ENCODE measurements around the gene CEACAM7.

Gene CEACAM7

DNA sequence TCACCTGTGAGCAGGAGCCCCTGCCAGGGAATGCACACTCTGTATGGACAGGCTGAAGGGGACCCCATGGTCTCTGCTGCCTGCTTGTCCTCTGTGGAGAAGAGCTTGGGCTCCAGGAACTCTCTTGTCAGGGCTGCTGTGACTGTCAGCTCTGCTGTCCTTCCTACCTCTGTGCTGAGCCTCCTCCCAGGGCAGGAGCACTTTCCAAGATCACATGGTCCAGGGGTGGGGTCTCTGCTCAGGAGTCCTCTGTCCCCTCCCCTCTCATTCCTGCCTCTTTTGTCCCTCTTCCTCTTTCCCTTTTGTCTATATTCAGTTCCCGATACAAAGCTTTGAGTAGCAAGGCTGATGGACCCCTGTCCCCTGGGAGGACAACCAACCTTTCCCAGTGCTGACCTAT, at the start of gene CEACAM7:
TSS of gene CEACAM7 (minus strand) at position 173 of the 400 bp plus-strand sequence. CDS start at position 68, 105 bp downstream.
- TF ChIP-seq ZNF274 (IDR thresholded peaks at IDR 0.05; ENCODE audit: low read depth, low read length) (no peak), SUZ12 (IDR thresholded peaks at IDR 0.05; ENCODE audit: extremely low read depth, insufficient read depth, insufficient read length) (no peak), YY1 (IDR thresholded peaks at IDR 0.05; ENCODE audit: insufficient read depth, insufficient read length) (no peak)
- H3K4me3 ChIP-seq (ENCODE audit: insufficient read length, low read depth) = no peak within 1 kb of the TSS
- H3K27me3 ChIP-seq (ENCODE audit: insufficient read depth, insufficient read length) = peaks cover 84% of the 10 kb centered on the region
- DNase-seq (ENCODE audit: low read depth, low spot score) = no peak
- H3K9ac ChIP-seq (ENCODE audit: insufficient read length, low read depth) = no peak within 1 kb of the TSS
- no peaks in the 10 kb centered on the region for H3K36me3 ChIP-seq (ENCODE audit: insufficient read depth, insufficient read length, low read length)
- H3K4me1 ChIP-seq (ENCODE audit: insufficient read depth, insufficient read length) = no peaks in the 10 kb centered on the region
- no peaks in the 10 kb centered on the region for H3K9me3 ChIP-seq (ENCODE audit: insufficient read depth, low read length)

- H3K36me3 ChIP-seq (ENCODE audit: insufficient read depth, insufficient read length, low read length) = no peaks in the 10 kb centered on the region
- TF ChIP-seq YY1 (IDR thresholded peaks at IDR 0.05; ENCODE audit: insufficient read depth, insufficient read length) = no peak
- no peak for TF ChIP-seq SUZ12 (IDR thresholded peaks at IDR 0.05; ENCODE audit: extremely low read depth, insufficient read depth, insufficient read length)
- TF ChIP-seq ZNF274 (IDR thresholded peaks at IDR 0.05; ENCODE audit: low read depth, low read length) = no peak
- H3K27me3 ChIP-seq (ENCODE audit: insufficient read depth, insufficient read length) = peaks cover 22% of the 10 kb centered on the region
- H3K9ac ChIP-seq (ENCODE audit: insufficient read length, low read depth) = no peak overlapping the region
- DNase-seq (ENCODE audit: low read depth, low spot score) = no peak
- no peaks in the 10 kb centered on the region for H3K4me1 ChIP-seq (ENCODE audit: insufficient read depth, insufficient read length)
- no peak overlapping the region for H3K4me3 ChIP-seq (ENCODE audit: insufficient read length, low read depth)
- H3K9me3 ChIP-seq (ENCODE audit: insufficient read depth, low read length) = no peaks in the 10 kb centered on the region
These were observed 47.1 kb upstream of the CEACAM7 start for GRCh38 chr19:41735071-41735600.

GRCh38 chr19:41734585-41734984, 46.5 kb upstream of the CEACAM7 start:
- H3K9me3 ChIP-seq (ENCODE audit: insufficient read depth, low read length) = no peaks in the 10 kb centered on the region
- H3K36me3 ChIP-seq (ENCODE audit: insufficient read depth, insufficient read length, low read length) = no peaks in the 10 kb centered on the region
- TF ChIP-seq YY1 (IDR thresholded peaks at IDR 0.05; ENCODE audit: insufficient read depth, insufficient read length) (no peak), ZNF274 (IDR thresholded peaks at IDR 0.05; ENCODE audit: low read depth, low read length) (no peak), SUZ12 (IDR thresholded peaks at IDR 0.05; ENCODE audit: extremely low read depth, insufficient read depth, insufficient read length) (no peak)
- no peak overlapping the region for H3K4me3 ChIP-seq (ENCODE audit: insufficient read length, low read depth)
- DNase-seq (ENCODE audit: low read depth, low spot score) = no peak
- H3K9ac ChIP-seq (ENCODE audit: insufficient read length, low read depth) = no peak overlapping the region
- H3K27me3 ChIP-seq (ENCODE audit: insufficient read depth, insufficient read length) = peaks cover 22% of the 10 kb centered on the region
- H3K4me1 ChIP-seq (ENCODE audit: insufficient read depth, insufficient read length) = no peaks in the 10 kb centered on the region

- H3K9ac ChIP-seq (ENCODE audit: insufficient read length, low read depth) = no peak overlapping the region
- TF ChIP-seq ZNF274 (IDR thresholded peaks at IDR 0.05; ENCODE audit: low read depth, low read length) (no peak), YY1 (IDR thresholded peaks at IDR 0.05; ENCODE audit: insufficient read depth, insufficient read length) (no peak), SUZ12 (IDR thresholded peaks at IDR 0.05; ENCODE audit: extremely low read depth, insufficient read depth, insufficient read length) (no peak)
- H3K9me3 ChIP-seq (ENCODE audit: insufficient read depth, low read length) = no peaks in the 10 kb centered on the region
- no peaks in the 10 kb centered on the region for H3K4me1 ChIP-seq (ENCODE audit: insufficient read depth, insufficient read length)
- H3K4me3 ChIP-seq (ENCODE audit: insufficient read length, low read depth) = no peak overlapping the region
- H3K36me3 ChIP-seq (ENCODE audit: insufficient read depth, insufficient read length, low read length) = no peaks in the 10 kb centered on the region
- peaks cover 22% of the 10 kb centered on the region for H3K27me3 ChIP-seq (ENCODE audit: insufficient read depth, insufficient read length)
- no peak for DNase-seq (ENCODE audit: low read depth, low spot score)
These were observed 46.1 kb upstream of the CEACAM7 start for GRCh38 chr19:41734156-41734555.

DNA sequence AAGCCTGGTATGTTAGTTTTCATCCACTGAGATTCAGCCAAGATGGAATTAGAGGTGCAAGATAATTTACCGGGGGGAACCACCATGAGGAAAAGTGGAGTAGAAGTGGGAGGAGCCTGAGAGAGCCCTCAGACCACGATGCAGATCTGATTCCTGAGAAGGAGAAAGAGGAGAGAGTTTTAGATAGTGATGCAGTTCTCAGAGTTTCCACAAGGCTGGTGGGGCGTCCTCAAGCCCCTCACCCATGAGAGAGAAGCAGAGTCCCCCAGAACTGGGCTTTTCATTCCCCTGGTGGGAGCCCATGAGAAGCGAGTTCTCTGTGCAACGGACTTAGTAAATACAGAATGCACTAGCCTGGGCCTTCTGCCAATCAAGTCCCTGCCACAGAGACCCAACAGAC, 38.4 kb upstream of the CEACAM7 start:
- DNase-seq (ENCODE audit: low read depth, low spot score) = no peak
- no peaks in the 10 kb centered on the region for H3K9me3 ChIP-seq (ENCODE audit: insufficient read depth, low read length)
- TF ChIP-seq YY1 (IDR thresholded peaks at IDR 0.05; ENCODE audit: insufficient read depth, insufficient read length) = no peak
- TF ChIP-seq ZNF274 (IDR thresholded peaks at IDR 0.05; ENCODE audit: low read depth, low read length) = no peak
- TF ChIP-seq SUZ12 (IDR thresholded peaks at IDR 0.05; ENCODE audit: extremely low read depth, insufficient read depth, insufficient read length) = no peak
- no peaks in the 10 kb centered on the region for H3K4me1 ChIP-seq (ENCODE audit: insufficient read depth, insufficient read length)
- H3K27me3 ChIP-seq (ENCODE audit: insufficient read depth, insufficient read length) = peaks cover 19% of the 10 kb centered on the region
- no peaks in the 10 kb centered on the region for H3K36me3 ChIP-seq (ENCODE audit: insufficient read depth, insufficient read length, low read length)
- no peak overlapping the region for H3K9ac ChIP-seq (ENCODE audit: insufficient read length, low read depth)
- no peak overlapping the region for H3K4me3 ChIP-seq (ENCODE audit: insufficient read length, low read depth)

- Histone ChIP-seq H3K4me1 (ENCODE audit: insufficient read depth, insufficient read length) (no peaks in the 10 kb centered on the region), H3K27me3 (ENCODE audit: insufficient read depth, insufficient read length) (peaks cover 71% of the 10 kb centered on the region), H3K36me3 (ENCODE audit: insufficient read depth, insufficient read length, low read length) (no peaks in the 10 kb centered on the region), H3K9ac (ENCODE audit: insufficient read length, low read depth) (no peak overlapping the region), H3K4me3 (ENCODE audit: insufficient read length, low read depth) (no peak overlapping the region), H3K9me3 (ENCODE audit: insufficient read depth, low read length) (no peaks in the 10 kb centered on the region)
- DNase-seq (ENCODE audit: low read depth, low spot score) = no peak
- TF ChIP-seq ZNF274 (IDR thresholded peaks at IDR 0.05; ENCODE audit: low read depth, low read length) (no peak), YY1 (IDR thresholded peaks at IDR 0.05; ENCODE audit: insufficient read depth, insufficient read length) (no peak), SUZ12 (IDR thresholded peaks at IDR 0.05; ENCODE audit: extremely low read depth, insufficient read depth, insufficient read length) (no peak)
These were observed 32.0 kb upstream of the CEACAM7 start for GRCh38 chr19:41720103-41720502.

GRCh38 chr19:41718761-41719160, 30.7 kb upstream of the CEACAM7 start:
- no peaks in the 10 kb centered on the region for H3K36me3 ChIP-seq (ENCODE audit: insufficient read depth, insufficient read length, low read length)
- TF ChIP-seq YY1 (IDR thresholded peaks at IDR 0.05; ENCODE audit: insufficient read depth, insufficient read length) (no peak), ZNF274 (IDR thresholded peaks at IDR 0.05; ENCODE audit: low read depth, low read length) (no peak), SUZ12 (IDR thresholded peaks at IDR 0.05; ENCODE audit: extremely low read depth, insufficient read depth, insufficient read length) (no peak)
- peaks cover 78% of the 10 kb centered on the region for H3K27me3 ChIP-seq (ENCODE audit: insufficient read depth, insufficient read length)
- no peak for DNase-seq (ENCODE audit: low read depth, low spot score)
- no peak overlapping the region for H3K9ac ChIP-seq (ENCODE audit: insufficient read length, low read depth)
- H3K4me3 ChIP-seq (ENCODE audit: insufficient read length, low read depth) = no peak overlapping the region
- H3K4me1 ChIP-seq (ENCODE audit: insufficient read depth, insufficient read length) = no peaks in the 10 kb centered on the region
- H3K9me3 ChIP-seq (ENCODE audit: insufficient read depth, low read length) = no peaks in the 10 kb centered on the region
